ENCODE measurements around the gene ITGAL. TPM values are rescaled to one million over a fixed set of nuclear protein-coding genes. Genes with fewer than 3 reads are reported as not detected.
A peak's percentile ranks its signal among the peaks of the same experiment; 100 is the strongest.
"Not testable (repeated sequence)": the region's sequence is repeated elsewhere in the genome, so short reads cannot be mapped to it uniquely, and the experiment has no call there.

The ITGAL gene
- total RNA-seq, 2 experiments from 2014 or later, result 274 to 285 TPM

GRCh38 chr16:30445408-30446202, 26.9 kb upstream of the ITGAL start, which contains the start of gene SEPHS2:
Gene SEPHS2 (minus strand): TSS chr16:30445874. CDS start chr16:30445727, 147 bp downstream.
- peak within 1 kb of the TSS; percentile 91 for H3K27ac Mint-ChIP-seq
- peak; percentile 100 for DNase-seq
- ATAC-seq, result peak; percentile 97
- H3K36me3 Mint-ChIP-seq (ENCODE audit: low read depth), result peaks cover 22% of the 10 kb centered on the region
- ChIA-PET POLR2A (interaction anchor here (1.0 to 5.1 kb wide), 13 partner anchors 9 to 89 kb away, joined by 3 to 44 read pairs (median 4); partner anchors contain the start of genes DCTPP1, ITGAL and ZNF747), CTCF (interaction anchor here (0.8 to 6.4 kb wide), 8 partner anchors 9 to 158 kb away, joined by 3 to 49 read pairs (median 3); partner anchors contain the start of genes DCTPP1 and ITGAL)
- peaks cover 39% of the 10 kb centered on the region for H3K4me1 Mint-ChIP-seq (ENCODE audit: low read depth)
- TF ChIP-seq CTCF (IDR thresholded peaks at IDR 0.05), result peak; percentile 23
- intact Hi-C loops (cut with micrococcal nuclease), result loop anchor here (5.0 kb wide), 1 partner anchor 42 kb away; no protein-coding TSS in a partner anchor
- no peaks in the 10 kb centered on the region for H3K9me3 Mint-ChIP-seq
- no peaks in the 10 kb centered on the region for H3K27me3 Mint-ChIP-seq
- peak within 1 kb of the TSS; percentile 93 for H3K4me3 Mint-ChIP-seq

DNA sequence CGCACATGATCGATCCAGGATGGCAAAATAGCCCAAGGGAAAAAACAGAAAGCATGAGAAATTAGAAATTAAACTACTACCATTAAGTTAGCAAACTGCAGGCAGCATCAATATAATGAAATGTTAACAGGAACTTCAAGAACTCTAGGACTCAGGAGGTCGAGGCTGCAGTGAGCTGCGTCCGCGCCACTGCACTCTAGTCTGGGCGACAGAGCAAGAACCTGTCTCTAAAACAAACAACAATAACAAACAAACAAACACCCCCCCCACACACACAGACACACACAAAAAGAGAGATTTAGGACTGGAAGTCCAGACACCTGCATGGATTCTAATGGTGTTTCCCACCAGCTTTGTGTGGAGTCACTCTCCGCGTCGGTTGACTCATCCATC, 26.3 kb upstream of the ITGAL start:
- no peak for ATAC-seq
- no peaks in the 10 kb centered on the region for H3K9me3 Mint-ChIP-seq

DNA sequence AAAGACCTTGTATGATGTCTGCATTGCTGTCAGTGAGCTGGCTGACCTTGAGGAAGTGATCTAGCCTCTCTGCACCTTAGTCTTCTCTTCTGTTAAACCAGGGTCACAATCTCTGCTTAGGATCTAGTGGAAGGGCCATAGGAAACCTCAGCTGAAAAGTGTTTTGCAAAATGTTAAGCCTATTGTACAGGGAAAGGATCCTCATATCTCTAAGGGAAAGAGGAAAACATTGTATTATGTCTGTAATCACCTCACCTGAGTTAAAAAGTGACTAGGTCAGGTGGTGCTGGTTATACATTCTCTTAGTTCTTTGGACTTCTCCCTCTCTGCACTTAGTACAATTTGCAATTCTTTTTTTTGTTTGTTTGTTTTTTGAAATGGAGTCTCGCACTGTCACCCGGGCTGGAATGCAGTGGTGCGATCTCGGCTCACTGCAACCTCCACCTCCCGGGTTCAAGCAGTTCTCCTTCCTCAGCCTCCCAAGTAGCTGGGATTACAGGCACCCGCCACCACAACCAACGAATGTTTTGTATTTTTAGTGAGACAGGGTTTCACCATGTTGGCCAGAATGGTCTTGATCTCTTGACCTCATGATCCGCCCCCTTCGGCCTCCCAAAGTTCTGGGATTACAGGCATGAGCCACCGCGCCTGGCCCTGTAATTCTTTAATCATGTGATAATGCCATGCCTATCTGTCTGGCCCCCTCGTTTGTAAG, 24.9 kb upstream of the ITGAL start:
- TF ChIP-seq CTCF (IDR thresholded peaks at IDR 0.05), result no peak
- intact Hi-C loops (cut with micrococcal nuclease), result loop anchor here (2.0 to 5.0 kb wide), 2 partner anchors 27 to 40 kb away; no protein-coding TSS in a partner anchor
- ChIA-PET CTCF (interaction anchor here (1.4 to 12.0 kb wide), 6 partner anchors 10 to 151 kb away, joined by 3 to 84 read pairs (median 10); partner anchors contain the start of genes DCTPP1 and ITGAL), POLR2A (interaction anchor here (1.0 to 5.1 kb wide), 4 partner anchors 10 to 50 kb away, joined by 3 to 44 read pairs (median 12); partner anchors contain the start of gene ITGAL)
- Mint-ChIP-seq H3K4me1 (ENCODE audit: low read depth) (peaks cover 47% of the 10 kb centered on the region), H3K4me3 (no peak overlapping the region), H3K9me3 (no peaks in the 10 kb centered on the region), H3K27me3 (no peaks in the 10 kb centered on the region), H3K27ac (no peak overlapping the region), H3K36me3 (ENCODE audit: low read depth) (peaks cover 22% of the 10 kb centered on the region)
- ATAC-seq (no peak), DNase-seq (no peak)

More for the DNA sequence above, 26.3 kb upstream of the ITGAL start:
- Mint-ChIP-seq H3K36me3 (ENCODE audit: low read depth) (peaks cover 22% of the 10 kb centered on the region), H3K4me1 (ENCODE audit: low read depth) (peaks cover 43% of the 10 kb centered on the region), H3K27me3 (no peaks in the 10 kb centered on the region), H3K27ac (peak overlapping the region; percentile 91), H3K4me3 (peak overlapping the region; percentile 93)
- CTCF ChIA-PET, result interaction anchor here (1.4 to 12.0 kb wide), 5 partner anchors 8 to 29 kb away, joined by 3 to 84 read pairs (median 14); partner anchors contain the start of genes DCTPP1 and ITGAL
- intact Hi-C loops (cut with micrococcal nuclease), result loop anchor here (5.0 kb wide), 1 partner anchor 41 kb away; no protein-coding TSS in a partner anchor
- POLR2A ChIA-PET, result interaction anchor here (0.6 to 5.1 kb wide), 9 partner anchors 10 to 89 kb away, joined by 3 to 44 read pairs (median 4); partner anchors contain the start of genes DCTPP1, ITGAL and ZNF747
- no peak for DNase-seq
- TF ChIP-seq CTCF (IDR thresholded peaks at IDR 0.05), result no peak

DNA sequence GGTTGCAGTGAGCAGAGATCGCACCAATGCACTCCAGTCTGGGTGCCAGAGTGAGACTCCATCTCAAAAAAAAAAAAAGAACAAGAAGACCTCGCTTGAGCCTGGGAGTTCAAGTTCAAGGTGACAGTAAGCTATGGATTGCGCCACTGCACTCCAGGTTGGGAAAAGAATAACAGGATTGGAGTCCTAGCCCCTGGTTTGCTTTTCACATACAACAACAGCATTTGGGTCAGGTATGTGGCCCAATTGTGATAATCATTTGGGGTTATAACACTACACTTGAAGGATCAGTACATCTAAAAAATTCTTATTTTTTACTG, 23.5 kb upstream of the ITGAL start:
- H3K4me3 Mint-ChIP-seq, result no peak overlapping the region
- peaks cover 11% of the 10 kb centered on the region for H3K36me3 Mint-ChIP-seq (ENCODE audit: low read depth)
- no peaks in the 10 kb centered on the region for H3K9me3 Mint-ChIP-seq
- ATAC-seq, result no peak
- intact Hi-C loops (cut with micrococcal nuclease), result loop anchor here (2.0 to 5.0 kb wide), 2 partner anchors 26 to 38 kb away; no protein-coding TSS in a partner anchor
- CTCF ChIA-PET, result interaction anchor here (0.7 to 12.0 kb wide), 24 partner anchors 9 to 180 kb away, joined by 3 to 84 read pairs (median 6); partner anchors contain the start of genes DCTPP1, ITGAL and ZNF747
- no peaks in the 10 kb centered on the region for H3K27me3 Mint-ChIP-seq
- TF ChIP-seq CTCF (IDR thresholded peaks at IDR 0.05), result no peak
- no peak for DNase-seq
- H3K4me1 Mint-ChIP-seq (ENCODE audit: low read depth), result peaks cover 40% of the 10 kb centered on the region
- POLR2A ChIA-PET, result interaction anchor here (0.6 to 13.6 kb wide), 7 partner anchors 9 to 75 kb away, joined by 3 to 280 read pairs (median 4); partner anchors contain the start of gene ITGAL
- no peak overlapping the region for H3K27ac Mint-ChIP-seq

DNA sequence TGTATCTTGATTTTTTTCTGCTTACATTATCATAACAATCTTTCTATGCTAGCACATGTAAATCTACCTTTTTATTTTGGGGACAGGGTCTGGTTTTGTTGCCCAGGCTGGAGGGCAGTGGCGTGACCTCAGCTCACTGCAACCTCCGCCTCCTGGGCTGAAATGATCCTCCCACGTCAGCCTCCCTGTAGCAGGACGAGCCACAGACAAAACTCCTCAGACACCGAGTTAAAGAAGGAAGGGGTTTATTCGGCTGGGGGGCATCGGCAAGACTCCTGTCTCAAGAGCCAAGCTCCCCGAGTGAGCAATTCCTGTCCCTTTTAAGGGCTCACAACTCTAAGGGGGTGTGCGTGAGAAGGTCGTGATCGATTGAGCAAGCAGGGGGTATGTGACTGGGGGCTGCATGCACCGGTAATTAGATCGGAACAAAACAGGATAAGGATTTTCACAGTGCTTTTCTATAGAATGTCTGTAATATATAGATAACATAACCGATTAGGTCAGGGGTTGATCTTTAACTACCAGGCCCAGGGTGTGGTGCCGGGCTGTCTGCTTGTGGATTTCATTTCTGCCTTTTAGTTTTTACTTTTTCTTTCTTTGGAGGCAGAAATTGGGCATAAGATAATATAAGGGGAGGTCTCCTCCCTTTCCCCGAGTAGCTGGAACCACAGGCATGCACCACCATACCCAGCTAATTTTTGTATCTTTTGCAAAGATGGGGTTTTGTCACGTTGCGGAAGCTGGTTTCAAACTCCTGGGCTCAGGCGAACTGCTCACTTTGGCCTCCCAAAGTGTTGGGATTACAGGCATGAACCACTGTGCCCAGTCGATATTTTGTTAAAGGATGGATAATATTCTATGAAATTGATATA, 19.6 kb upstream of the ITGAL start:
- peak overlapping the region; percentile 1 for H3K27ac Mint-ChIP-seq
- H3K27me3 Mint-ChIP-seq; H3K4me3 Mint-ChIP-seq; H3K9me3 Mint-ChIP-seq; DNase-seq; intact Hi-C loops (cut with micrococcal nuclease); H3K36me3 Mint-ChIP-seq (ENCODE audit: low read depth); ATAC-seq: not testable (repeated sequence)
- CTCF ChIA-PET, result interaction anchor here (1.3 to 12.0 kb wide), 3 partner anchors 21 to 162 kb away, joined by 3 to 84 read pairs (median 6); partner anchors contain the start of gene DCTPP1
- POLR2A ChIA-PET, result interaction anchor here (0.7 to 13.6 kb wide), 3 partner anchors 9 to 83 kb away, joined by 4 to 280 read pairs (median 5); partner anchors contain the start of gene ITGAL
- peaks cover 53% of the 10 kb centered on the region for H3K4me1 Mint-ChIP-seq (ENCODE audit: low read depth)
